ENCODE measurements around the gene NGF. TPM values are rescaled to one million over a fixed set of nuclear protein-coding genes. Genes with fewer than 3 reads are reported as not detected.

Gene NGF
- total RNA-seq, 1 donor from 2014 or later: 2.7 TPM

DNA sequence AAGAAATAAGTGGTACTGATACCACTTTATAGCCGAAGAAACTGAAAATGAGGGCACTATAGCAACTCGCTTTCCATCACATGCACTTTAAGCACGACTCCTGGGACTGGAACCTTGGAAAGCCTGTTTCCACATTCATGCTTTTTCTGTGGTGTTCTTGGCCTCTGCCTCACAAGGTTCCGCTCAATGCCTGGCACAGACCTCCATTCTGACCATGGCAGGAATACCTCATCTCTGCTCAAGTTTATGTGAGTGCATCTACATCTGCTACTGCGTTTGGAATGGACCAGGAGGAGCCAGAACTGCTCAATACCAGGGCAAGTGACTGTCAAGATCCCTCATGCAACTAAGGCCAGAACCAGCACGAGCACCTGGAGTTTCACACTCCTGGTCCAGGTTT lies 11.6 kb downstream of the NGF start:
- H3K4me3 ChIP-seq (ENCODE audit: low read depth, low read length): no peak overlapping the region
- DNase-seq (ENCODE audit: low read depth): no peak
- TF ChIP-seq, protein P1, sequence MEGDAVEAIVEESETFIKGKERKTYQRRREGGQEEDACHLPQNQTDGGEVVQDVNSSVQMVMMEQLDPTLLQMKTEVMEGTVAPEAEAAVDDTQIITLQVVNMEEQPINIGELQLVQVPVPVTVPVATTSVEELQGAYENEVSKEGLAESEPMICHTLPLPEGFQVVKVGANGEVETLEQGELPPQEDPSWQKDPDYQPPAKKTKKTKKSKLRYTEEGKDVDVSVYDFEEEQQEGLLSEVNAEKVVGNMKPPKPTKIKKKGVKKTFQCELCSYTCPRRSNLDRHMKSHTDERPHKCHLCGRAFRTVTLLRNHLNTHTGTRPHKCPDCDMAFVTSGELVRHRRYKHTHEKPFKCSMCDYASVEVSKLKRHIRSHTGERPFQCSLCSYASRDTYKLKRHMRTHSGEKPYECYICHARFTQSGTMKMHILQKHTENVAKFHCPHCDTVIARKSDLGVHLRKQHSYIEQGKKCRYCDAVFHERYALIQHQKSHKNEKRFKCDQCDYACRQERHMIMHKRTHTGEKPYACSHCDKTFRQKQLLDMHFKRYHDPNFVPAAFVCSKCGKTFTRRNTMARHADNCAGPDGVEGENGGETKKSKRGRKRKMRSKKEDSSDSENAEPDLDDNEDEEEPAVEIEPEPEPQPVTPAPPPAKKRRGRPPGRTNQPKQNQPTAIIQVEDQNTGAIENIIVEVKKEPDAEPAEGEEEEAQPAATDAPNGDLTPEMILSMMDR (conservative IDR thresholded peaks at IDR 0.05; ENCODE audit: low read depth, low read length): no peak

DNA sequence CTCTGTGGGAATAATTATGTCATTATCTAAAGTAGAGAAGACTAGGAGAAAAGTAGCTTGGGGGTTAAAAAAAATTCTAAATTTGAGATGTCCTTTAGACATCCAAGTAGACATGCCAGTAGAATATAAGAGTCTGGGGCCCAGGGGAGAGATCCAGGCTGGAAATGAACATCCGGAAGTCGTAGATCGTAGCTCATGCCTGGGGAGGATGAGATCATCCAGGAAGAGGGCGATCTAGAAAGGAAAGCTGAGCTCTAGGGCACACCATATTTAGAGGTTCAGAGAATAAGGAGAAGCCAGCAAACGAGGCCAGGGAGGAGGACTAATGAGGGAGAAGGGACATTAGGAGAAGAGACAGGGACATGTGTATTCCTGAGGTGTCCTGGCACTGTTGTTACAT lies 12.2 kb downstream of the NGF start:
- TF ChIP-seq, protein P1 (conservative IDR thresholded peaks at IDR 0.05; ENCODE audit: low read depth, low read length): no peak
- H3K4me3 ChIP-seq (ENCODE audit: low read depth, low read length): no peak overlapping the region
- no peak for DNase-seq (ENCODE audit: low read depth)

DNA sequence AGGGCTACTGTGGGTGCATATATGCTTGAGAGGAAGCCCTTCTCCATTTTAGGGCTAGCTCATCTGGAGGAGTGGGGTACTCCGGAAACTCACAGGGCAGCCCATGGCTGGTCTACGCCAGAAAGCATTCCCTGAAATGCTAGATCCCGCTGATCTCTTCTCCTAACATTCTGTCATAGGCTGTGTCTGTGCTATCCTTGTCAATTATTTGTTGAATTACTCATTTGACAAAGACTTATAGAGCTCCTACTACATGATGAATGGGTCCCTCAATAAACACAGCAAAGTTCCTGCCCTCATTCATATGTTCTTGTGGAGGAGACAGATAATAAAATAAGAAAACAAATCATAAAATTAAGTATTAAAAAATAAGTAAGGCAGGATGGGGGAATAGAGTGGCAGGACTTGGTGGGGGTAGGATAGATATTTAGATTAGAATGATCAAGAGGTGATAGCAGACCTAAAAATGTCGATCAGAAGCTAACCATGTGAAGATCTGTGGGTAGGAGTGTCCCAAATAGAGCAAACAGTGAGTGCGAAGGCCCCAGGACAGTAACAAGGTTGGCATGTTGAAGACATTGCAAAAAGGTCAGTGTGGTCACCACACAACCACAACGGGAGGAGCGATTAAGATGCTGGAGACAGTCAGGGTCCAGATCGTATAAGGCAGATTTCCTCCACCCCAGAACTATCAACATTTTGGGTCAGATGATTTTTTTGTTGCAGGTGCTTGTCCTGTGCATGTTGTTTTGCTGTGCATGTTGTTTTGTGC lies 13.2 kb downstream of the NGF start:
- H3K4me3 ChIP-seq (ENCODE audit: low read depth, low read length): no peak overlapping the region
- DNase-seq (ENCODE audit: low read depth): no peak
- TF ChIP-seq, protein P1 (conservative IDR thresholded peaks at IDR 0.05; ENCODE audit: low read depth, low read length): no peak

DNA sequence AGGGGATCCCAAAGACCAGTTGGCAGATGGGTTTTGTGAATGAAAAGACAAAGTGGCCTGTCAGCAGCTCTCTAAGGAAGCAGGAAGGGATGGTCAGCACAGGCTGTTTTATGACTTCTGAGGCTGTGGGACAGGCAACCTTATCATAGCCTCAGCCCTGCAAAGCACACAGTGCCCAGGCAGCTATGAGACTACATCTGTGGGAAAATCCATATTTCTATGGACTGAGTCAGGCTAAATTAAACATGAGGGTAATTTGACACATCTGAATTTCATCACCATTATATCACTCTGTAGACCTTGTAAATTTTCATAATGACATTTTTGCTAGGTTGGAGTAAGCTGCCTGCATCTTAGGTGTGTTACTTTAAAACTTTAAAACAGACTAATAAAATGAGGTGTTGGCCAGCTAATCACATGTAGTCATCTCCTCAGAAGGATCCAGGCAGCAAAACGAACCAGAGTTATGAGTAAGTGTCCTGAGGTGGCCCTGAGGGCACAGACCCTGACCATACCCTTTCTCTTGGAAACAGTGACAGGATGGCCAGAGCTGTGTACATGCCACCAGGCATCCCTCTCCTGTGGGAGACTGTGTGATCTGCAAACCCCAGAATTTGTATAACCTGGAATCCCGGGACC lies 14.6 kb downstream of the NGF start:
- no peak overlapping the region for H3K4me3 ChIP-seq (ENCODE audit: low read depth, low read length)
- no peak for DNase-seq (ENCODE audit: low read depth)
- TF ChIP-seq, protein P1 (conservative IDR thresholded peaks at IDR 0.05; ENCODE audit: low read depth, low read length): no peak

DNA sequence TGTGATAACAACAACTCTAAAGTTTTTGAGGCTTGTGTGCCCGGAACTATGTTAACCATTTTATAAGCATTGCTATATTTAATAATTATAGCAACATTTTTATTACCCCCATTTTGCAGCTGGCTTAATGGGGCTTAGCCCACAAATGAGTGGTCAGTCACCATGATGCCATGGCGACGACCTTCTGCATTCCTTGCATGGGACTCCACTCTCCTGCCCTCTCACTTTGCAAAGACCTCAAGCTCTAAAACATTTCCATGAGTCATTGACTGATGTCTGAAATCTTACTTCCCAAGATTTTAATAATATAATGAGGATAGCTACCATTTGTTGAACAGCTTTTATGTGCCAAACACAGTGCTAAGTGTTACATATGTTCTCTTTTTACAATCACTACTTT lies 15.4 kb downstream of the NGF start:
- TF ChIP-seq, protein P1 (conservative IDR thresholded peaks at IDR 0.05; ENCODE audit: low read depth, low read length): no peak
- no peak overlapping the region for H3K4me3 ChIP-seq (ENCODE audit: low read depth, low read length)
- no peak for DNase-seq (ENCODE audit: low read depth)

DNA sequence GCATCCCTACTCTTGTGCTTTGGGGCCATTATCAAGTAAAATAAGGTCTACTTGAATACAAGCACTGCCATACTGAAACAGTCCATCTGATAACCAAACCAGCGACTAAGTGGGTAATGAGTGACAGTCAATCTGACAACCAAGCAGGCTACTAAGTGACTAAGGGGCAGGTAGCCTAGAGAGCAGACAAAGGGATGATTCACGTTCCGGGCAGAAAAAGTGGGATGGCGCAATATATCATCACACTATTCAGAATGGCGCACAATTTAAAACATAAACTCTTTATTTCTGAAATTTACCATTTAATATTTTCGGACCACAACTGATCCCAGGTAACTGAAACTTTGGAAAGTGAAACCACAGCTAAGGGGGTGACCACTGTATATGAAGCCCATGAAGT lies 17.7 kb downstream of the NGF start:
- TF ChIP-seq, protein P1 (conservative IDR thresholded peaks at IDR 0.05; ENCODE audit: low read depth, low read length): no peak
- no peak overlapping the region for H3K4me3 ChIP-seq (ENCODE audit: low read depth, low read length)
- DNase-seq (ENCODE audit: low read depth): no peak
